Suppressor macrophage treated with lipopolysaccharide for 1 hour (primary cell): Measurements from ENCODE around the gene LGI1.
A peak's percentile ranks its signal among the peaks of the same experiment; 100 is the strongest.

Source experiments
- DNase-seq, 3 donors: peaks; one replicate each; pipeline ENCODE4 v3.0.0-alpha.2; 2020 to 2022

Gene LGI1

GRCh38 chr10:93757801-93758507 lies at the start of gene LGI1:
LGI1 (plus strand) TSS chr10:93757936; CDS start chr10:93758145, 209 bp downstream.
- DNase-seq, result no peak

GRCh38 chr10:93710333-93710909 lies 47.3 kb upstream of the LGI1 start:
- no peak for DNase-seq

GRCh38 chr10:93711891-93712290 lies 45.8 kb upstream of the LGI1 start:
- no peak for DNase-seq

GRCh38 chr10:93712593-93712992 lies 45.1 kb upstream of the LGI1 start:
- no peak for DNase-seq

GRCh38 chr10:93715345-93715744 lies 42.4 kb upstream of the LGI1 start:
- DNase-seq, result peak in 1 of 3 donors; percentile 10

GRCh38 chr10:93716766-93717165 lies 41.0 kb upstream of the LGI1 start:
- no peak for DNase-seq

GRCh38 chr10:93718937-93719725 lies 38.6 kb upstream of the LGI1 start:
- peak; percentile 36 to 46 (median 41) for DNase-seq

GRCh38 chr10:93719901-93720300 lies 37.8 kb upstream of the LGI1 start:
- DNase-seq, result no peak

- no peak for DNase-seq
These were observed 35.2 kb upstream of the LGI1 start for GRCh38 chr10:93722550-93722949.

GRCh38 chr10:93723153-93723552 lies 34.6 kb upstream of the LGI1 start:
- DNase-seq, result peak in 2 of 3 donors; percentile 13 to 21

GRCh38 chr10:93726024-93726423 lies 31.7 kb upstream of the LGI1 start:
- DNase-seq, result no peak

- no peak for DNase-seq
These were observed 16.4 kb upstream of the LGI1 start for GRCh38 chr10:93741367-93741766.

GRCh38 chr10:93742633-93743349 lies 14.9 kb upstream of the LGI1 start:
- DNase-seq, result peak; percentile 71 to 90 (median 84)

GRCh38 chr10:93745408-93746065 lies 12.2 kb upstream of the LGI1 start:
- DNase-seq, result peak; percentile 68 to 77 (median 74)

- no peak for DNase-seq
These were observed 10.9 kb upstream of the LGI1 start for GRCh38 chr10:93746844-93747284.

- DNase-seq, result no peak
These were observed 8.4 kb upstream of the LGI1 start for GRCh38 chr10:93749218-93749799.

- no peak for DNase-seq
These were observed 6.6 kb upstream of the LGI1 start for GRCh38 chr10:93751124-93751523.

GRCh38 chr10:93751832-93752231 lies 5.9 kb upstream of the LGI1 start:
- DNase-seq, result peak in 2 of 3 donors; percentile 31 to 37

GRCh38 chr10:93752761-93753160 lies 5.0 kb upstream of the LGI1 start:
- DNase-seq, result peak; percentile 56 to 73 (median 69)

GRCh38 chr10:93753621-93754250 lies 4.0 kb upstream of the LGI1 start:
- no peak for DNase-seq

GRCh38 chr10:93754761-93755160 lies 3.0 kb upstream of the LGI1 start:
- no peak for DNase-seq
